ENCODE data around the gene CCDC141.

DNA sequence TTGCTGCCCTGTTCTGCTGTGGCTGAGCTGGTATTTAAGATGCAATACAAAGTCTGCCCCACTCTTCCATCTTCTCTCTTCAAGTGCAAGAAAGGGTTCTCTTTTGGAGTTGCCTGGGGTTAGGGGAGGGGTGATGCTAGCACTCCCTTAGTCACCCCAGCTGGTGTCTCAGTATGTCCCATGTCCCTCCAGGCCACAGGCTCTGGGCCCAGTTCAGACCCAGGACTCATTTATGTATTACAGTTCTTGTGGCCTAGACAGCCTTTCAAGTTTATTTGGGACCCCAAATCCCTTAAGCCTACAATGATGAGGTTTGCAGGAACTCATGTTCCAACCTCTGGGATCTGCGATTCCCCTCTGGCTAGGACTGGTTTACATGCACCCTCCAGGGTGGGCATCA lies 47.2 kb upstream of the CCDC141 start:
- TF ChIP-seq POLR2AphosphoS5 (IDR thresholded peaks at IDR 0.05) (no peak), POLR2A (IDR thresholded peaks at IDR 0.05) (no peak), EP300 (IDR thresholded peaks at IDR 0.05) (no peak)
- TF ChIP-seq, protein P1, sequence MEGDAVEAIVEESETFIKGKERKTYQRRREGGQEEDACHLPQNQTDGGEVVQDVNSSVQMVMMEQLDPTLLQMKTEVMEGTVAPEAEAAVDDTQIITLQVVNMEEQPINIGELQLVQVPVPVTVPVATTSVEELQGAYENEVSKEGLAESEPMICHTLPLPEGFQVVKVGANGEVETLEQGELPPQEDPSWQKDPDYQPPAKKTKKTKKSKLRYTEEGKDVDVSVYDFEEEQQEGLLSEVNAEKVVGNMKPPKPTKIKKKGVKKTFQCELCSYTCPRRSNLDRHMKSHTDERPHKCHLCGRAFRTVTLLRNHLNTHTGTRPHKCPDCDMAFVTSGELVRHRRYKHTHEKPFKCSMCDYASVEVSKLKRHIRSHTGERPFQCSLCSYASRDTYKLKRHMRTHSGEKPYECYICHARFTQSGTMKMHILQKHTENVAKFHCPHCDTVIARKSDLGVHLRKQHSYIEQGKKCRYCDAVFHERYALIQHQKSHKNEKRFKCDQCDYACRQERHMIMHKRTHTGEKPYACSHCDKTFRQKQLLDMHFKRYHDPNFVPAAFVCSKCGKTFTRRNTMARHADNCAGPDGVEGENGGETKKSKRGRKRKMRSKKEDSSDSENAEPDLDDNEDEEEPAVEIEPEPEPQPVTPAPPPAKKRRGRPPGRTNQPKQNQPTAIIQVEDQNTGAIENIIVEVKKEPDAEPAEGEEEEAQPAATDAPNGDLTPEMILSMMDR (IDR thresholded peaks at IDR 0.05): no peak
